Ectodermal cell (in vitro differentiated cells): ENCODE data around the gene RGS6.

Experiments
- H3K27ac ChIP-seq: 2 replicates; pipeline ENCODE4 v1.7.0; 2013; ENCODE audit warnings: mild to moderate bottlenecking, low read depth, low read length; ENCODE audit not compliant: insufficient read depth, poor library complexity, severe bottlenecking
- H3K27me3 ChIP-seq: 2 replicates; pipeline ENCODE4 v1.7.0; 2013; ENCODE audit warnings: mild to moderate bottlenecking, low read length; ENCODE audit not compliant: insufficient read depth, control insufficient read depth, poor library complexity, severe bottlenecking
- H3K36me3 ChIP-seq: one replicate; pipeline ENCODE4 v1.7.0; 2013; ENCODE audit warnings: low read length; ENCODE audit not compliant: control insufficient read depth, insufficient read depth
- H3K4me1 ChIP-seq: one replicate; pipeline ENCODE4 v1.7.0; 2013; ENCODE audit warnings: low read length; ENCODE audit not compliant: control insufficient read depth, insufficient read depth
- H3K4me3 ChIP-seq: 2 replicates; pipeline ENCODE4 v1.7.0; 2013; ENCODE audit warnings: low read depth, low read length, control low read depth; ENCODE audit not compliant: insufficient read depth
- H3K9me3 ChIP-seq: 2 replicates; pipeline ENCODE4 v1.7.0; 2013; ENCODE audit warnings: mild to moderate bottlenecking, low read length, moderate library complexity; ENCODE audit not compliant: control insufficient read depth
- WGBS, 2 experiments: methylation state at CpG; one replicate each; pipeline ENCODE4 v1.1.7; 2013; ENCODE audit warnings: missing lambda C conversion rate in 2 of 2; 5-methylcytosine and 5-hydroxymethylcytosine counted together

RGS6 gene

GRCh38 chr14:72129291-72129690, 197.1 kb downstream of the RGS6 start:
- WGBS, 2 experiments: 95% methylated on average over 3 of the region's 3 CpGs
- Histone ChIP-seq H3K4me1 (no peaks in the 10 kb centered on the region), H3K27ac (no peak overlapping the region), H3K4me3 (no peak overlapping the region), H3K36me3 (no peaks in the 10 kb centered on the region), H3K9me3 (no peaks in the 10 kb centered on the region), H3K27me3 (no peaks in the 10 kb centered on the region)

GRCh38 chr14:72141084-72141483, 208.9 kb downstream of the RGS6 start:
- 88 to 91% methylated on average over 2 of the region's 2 CpGs for WGBS, 2 experiments
- no peaks in the 10 kb centered on the region for H3K36me3 ChIP-seq
- no peaks in the 10 kb centered on the region for H3K4me1 ChIP-seq
- no peaks in the 10 kb centered on the region for H3K9me3 ChIP-seq
- H3K27ac ChIP-seq: no peak overlapping the region
- H3K4me3 ChIP-seq: no peak overlapping the region
- H3K27me3 ChIP-seq: no peaks in the 10 kb centered on the region

- H3K27me3 ChIP-seq: no peaks in the 10 kb centered on the region
- 94 to 100% methylated on average over 2 of the region's 2 CpGs for WGBS, 2 experiments
- H3K36me3 ChIP-seq: no peaks in the 10 kb centered on the region
Measured at GRCh38 chr14:72142328-72142727, 210.1 kb downstream of the RGS6 start.

GRCh38 chr14:72146241-72146640, 214.0 kb downstream of the RGS6 start:
- no peak overlapping the region for H3K27ac ChIP-seq
- no peaks in the 10 kb centered on the region for H3K36me3 ChIP-seq
- H3K27me3 ChIP-seq: no peaks in the 10 kb centered on the region
- no peaks in the 10 kb centered on the region for H3K9me3 ChIP-seq
- H3K4me1 ChIP-seq: no peaks in the 10 kb centered on the region
- H3K4me3 ChIP-seq: no peak overlapping the region

More at GRCh38 chr14:72142328-72142727, 210.1 kb downstream of the RGS6 start:
- Histone ChIP-seq H3K9me3 (no peaks in the 10 kb centered on the region), H3K27ac (no peak overlapping the region), H3K4me3 (no peak overlapping the region), H3K4me1 (no peaks in the 10 kb centered on the region)

- WGBS, 2 experiments: 92 to 96% methylated on average over 10 of the region's 10 CpGs
- H3K4me1 ChIP-seq: no peaks in the 10 kb centered on the region
Measured at GRCh38 chr14:72154645-72155378, 222.6 kb downstream of the RGS6 start.

GRCh38 chr14:72155379-72155993, 223.3 kb downstream of the RGS6 start:
- no peak overlapping the region for H3K27ac ChIP-seq

More at GRCh38 chr14:72154645-72155378, 222.6 kb downstream of the RGS6 start:
- Histone ChIP-seq H3K4me3 (no peak overlapping the region), H3K36me3 (no peaks in the 10 kb centered on the region), H3K9me3 (no peaks in the 10 kb centered on the region), H3K27me3 (no peaks in the 10 kb centered on the region), H3K27ac (no peak overlapping the region)

GRCh38 chr14:72164420-72165228, 232.4 kb downstream of the RGS6 start:
- 96% methylated on average over 7 of the region's 9 CpGs for WGBS, 2 experiments
- Histone ChIP-seq H3K4me1 (no peaks in the 10 kb centered on the region), H3K9me3 (no peaks in the 10 kb centered on the region), H3K4me3 (no peak overlapping the region), H3K27ac (no peak overlapping the region), H3K36me3 (no peaks in the 10 kb centered on the region), H3K27me3 (no peaks in the 10 kb centered on the region)

More at GRCh38 chr14:72155379-72155993, 223.3 kb downstream of the RGS6 start:
- Histone ChIP-seq H3K4me3 (no peak overlapping the region), H3K4me1 (no peaks in the 10 kb centered on the region), H3K36me3 (no peaks in the 10 kb centered on the region), H3K27me3 (no peaks in the 10 kb centered on the region), H3K9me3 (no peaks in the 10 kb centered on the region)
- 97 to 99% methylated on average over 3 of the region's 3 CpGs for WGBS, 2 experiments

GRCh38 chr14:72165229-72165698, 233.0 kb downstream of the RGS6 start:
- no peaks in the 10 kb centered on the region for H3K4me1 ChIP-seq
- H3K4me3 ChIP-seq: no peak overlapping the region
- no peak overlapping the region for H3K27ac ChIP-seq
- no peaks in the 10 kb centered on the region for H3K27me3 ChIP-seq
- H3K36me3 ChIP-seq: no peaks in the 10 kb centered on the region
- 91 to 94% methylated on average over 8 of the region's 8 CpGs for WGBS, 2 experiments
- no peaks in the 10 kb centered on the region for H3K9me3 ChIP-seq

GRCh38 chr14:72169521-72169920, 237.3 kb downstream of the RGS6 start:
- no peaks in the 10 kb centered on the region for H3K27me3 ChIP-seq
- WGBS, 2 experiments: 90 to 100% methylated on average over 1 to 3 of the region's 3 CpGs

GRCh38 chr14:72172049-72172448, 239.8 kb downstream of the RGS6 start:
- Histone ChIP-seq H3K36me3 (no peaks in the 10 kb centered on the region), H3K9me3 (no peaks in the 10 kb centered on the region), H3K4me1 (no peaks in the 10 kb centered on the region), H3K27ac (no peak overlapping the region), H3K27me3 (no peaks in the 10 kb centered on the region), H3K4me3 (no peak overlapping the region)
- 93 to 97% methylated on average over 3 to 5 of the region's 5 CpGs for WGBS, 2 experiments

More at GRCh38 chr14:72169521-72169920, 237.3 kb downstream of the RGS6 start:
- no peaks in the 10 kb centered on the region for H3K36me3 ChIP-seq
- H3K27ac ChIP-seq: no peak overlapping the region
- no peaks in the 10 kb centered on the region for H3K4me1 ChIP-seq
- no peak overlapping the region for H3K4me3 ChIP-seq
- no peaks in the 10 kb centered on the region for H3K9me3 ChIP-seq
